Measurements from ENCODE around the gene MINDY4. TPM values are rescaled to one million over a fixed set of nuclear protein-coding genes. Genes with fewer than 3 reads are reported as not detected.
A peak's percentile ranks its signal among the peaks of the same experiment; 100 is the strongest.

The MINDY4 gene
- total RNA-seq, 1 experiment from 2014 or later, result 1.8 TPM

DNA sequence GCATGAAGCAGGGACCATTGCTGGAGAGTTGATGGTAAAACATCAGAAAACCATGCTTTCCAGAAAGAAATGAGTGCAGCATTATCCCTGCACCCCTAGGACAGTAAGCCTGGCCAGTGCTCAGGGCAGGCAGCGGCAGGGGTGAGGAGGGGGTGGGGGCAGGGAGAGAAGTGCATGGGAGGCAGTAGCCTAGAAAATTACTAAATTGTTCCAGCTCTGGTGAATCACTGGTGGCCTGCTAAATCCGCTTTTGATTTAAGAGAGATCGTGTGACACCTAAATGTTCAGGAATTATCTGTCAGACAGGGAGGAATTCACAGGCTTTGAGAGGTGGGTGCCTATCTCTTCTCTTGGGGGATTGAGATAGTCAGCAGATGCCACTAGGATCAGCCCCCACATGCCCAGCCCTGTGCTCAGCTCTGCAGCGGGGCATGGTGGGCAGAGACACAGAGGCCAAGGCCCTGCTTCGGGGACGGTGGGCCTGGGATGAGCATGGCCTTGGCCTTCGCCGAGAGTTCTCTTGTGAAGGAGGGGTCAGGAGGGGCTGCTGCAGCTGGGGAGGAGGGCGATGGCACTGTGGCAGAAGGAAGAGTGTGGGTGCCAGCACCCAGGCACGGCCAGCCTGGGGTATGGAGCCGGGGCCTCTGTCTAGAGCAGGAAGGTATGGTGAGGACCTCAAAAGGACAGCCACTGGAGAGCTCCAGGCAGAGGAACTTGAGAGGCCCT, 135.5 kb downstream of the MINDY4 start (continued):
- TF ChIP-seq, protein P1, sequence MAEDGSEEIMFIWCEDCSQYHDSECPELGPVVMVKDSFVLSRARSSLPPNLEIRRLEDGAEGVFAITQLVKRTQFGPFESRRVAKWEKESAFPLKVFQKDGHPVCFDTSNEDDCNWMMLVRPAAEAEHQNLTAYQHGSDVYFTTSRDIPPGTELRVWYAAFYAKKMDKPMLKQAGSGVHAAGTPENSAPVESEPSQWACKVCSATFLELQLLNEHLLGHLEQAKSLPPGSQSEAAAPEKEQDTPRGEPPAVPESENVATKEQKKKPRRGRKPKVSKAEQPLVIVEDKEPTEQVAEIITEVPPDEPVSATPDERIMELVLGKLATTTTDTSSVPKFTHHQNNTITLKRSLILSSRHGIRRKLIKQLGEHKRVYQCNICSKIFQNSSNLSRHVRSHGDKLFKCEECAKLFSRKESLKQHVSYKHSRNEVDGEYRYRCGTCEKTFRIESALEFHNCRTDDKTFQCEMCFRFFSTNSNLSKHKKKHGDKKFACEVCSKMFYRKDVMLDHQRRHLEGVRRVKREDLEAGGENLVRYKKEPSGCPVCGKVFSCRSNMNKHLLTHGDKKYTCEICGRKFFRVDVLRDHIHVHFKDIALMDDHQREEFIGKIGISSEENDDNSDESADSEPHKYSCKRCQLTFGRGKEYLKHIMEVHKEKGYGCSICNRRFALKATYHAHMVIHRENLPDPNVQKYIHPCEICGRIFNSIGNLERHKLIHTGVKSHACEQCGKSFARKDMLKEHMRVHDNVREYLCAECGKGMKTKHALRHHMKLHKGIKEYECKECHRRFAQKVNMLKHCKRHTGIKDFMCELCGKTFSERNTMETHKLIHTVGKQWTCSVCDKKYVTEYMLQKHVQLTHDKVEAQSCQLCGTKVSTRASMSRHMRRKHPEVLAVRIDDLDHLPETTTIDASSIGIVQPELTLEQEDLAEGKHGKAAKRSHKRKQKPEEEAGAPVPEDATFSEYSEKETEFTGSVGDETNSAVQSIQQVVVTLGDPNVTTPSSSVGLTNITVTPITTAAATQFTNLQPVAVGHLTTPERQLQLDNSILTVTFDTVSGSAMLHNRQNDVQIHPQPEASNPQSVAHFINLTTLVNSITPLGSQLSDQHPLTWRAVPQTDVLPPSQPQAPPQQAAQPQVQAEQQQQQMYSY (CRISPR knock-in tag; IDR thresholded peaks at IDR 0.05), result no peak
- TF ChIP-seq NR3C1 (CRISPR knock-in tag; conservative IDR thresholded peaks at IDR 0.05; ENCODE audit: low read depth) (no peak), CREB1 (CRISPR knock-in tag; IDR thresholded peaks at IDR 0.05) (no peak), TEAD1 (CRISPR knock-in tag; IDR thresholded peaks at IDR 0.05) (no peak)
- TF ChIP-seq, protein P2, sequence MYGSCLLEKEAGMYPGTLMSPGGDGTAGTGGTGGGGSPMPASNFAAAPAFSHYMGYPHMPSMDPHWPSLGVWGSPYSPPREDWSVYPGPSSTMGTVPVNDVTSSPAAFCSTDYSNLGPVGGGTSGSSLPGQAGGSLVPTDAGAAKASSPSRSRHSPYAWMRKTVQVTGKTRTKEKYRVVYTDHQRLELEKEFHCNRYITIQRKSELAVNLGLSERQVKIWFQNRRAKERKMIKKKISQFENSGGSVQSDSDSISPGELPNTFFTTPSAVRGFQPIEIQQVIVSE (CRISPR knock-in tag; IDR thresholded peaks at IDR 0.05; ENCODE audit: borderline replicate concordance), result no peak
- TF ChIP-seq, protein P3, sequence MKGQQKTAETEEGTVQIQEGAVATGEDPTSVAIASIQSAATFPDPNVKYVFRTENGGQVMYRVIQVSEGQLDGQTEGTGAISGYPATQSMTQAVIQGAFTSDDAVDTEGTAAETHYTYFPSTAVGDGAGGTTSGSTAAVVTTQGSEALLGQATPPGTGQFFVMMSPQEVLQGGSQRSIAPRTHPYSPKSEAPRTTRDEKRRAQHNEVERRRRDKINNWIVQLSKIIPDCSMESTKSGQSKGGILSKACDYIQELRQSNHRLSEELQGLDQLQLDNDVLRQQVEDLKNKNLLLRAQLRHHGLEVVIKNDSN (CRISPR knock-in tag; IDR thresholded peaks at IDR 0.05), result no peak
- TF ChIP-seq, protein P4, sequence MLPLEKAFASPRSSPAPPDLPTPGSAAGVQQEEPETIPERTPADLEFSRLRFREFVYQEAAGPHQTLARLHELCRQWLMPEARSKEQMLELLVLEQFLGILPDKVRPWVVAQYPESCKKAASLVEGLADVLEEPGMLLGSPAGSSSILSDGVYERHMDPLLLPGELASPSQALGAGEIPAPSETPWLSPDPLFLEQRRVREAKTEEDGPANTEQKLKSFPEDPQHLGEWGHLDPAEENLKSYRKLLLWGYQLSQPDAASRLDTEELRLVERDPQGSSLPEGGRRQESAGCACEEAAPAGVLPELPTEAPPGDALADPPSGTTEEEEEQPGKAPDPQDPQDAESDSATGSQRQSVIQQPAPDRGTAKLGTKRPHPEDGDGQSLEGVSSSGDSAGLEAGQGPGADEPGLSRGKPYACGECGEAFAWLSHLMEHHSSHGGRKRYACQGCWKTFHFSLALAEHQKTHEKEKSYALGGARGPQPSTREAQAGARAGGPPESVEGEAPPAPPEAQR (CRISPR knock-in tag; IDR thresholded peaks at IDR 0.05), result no peak

DNA sequence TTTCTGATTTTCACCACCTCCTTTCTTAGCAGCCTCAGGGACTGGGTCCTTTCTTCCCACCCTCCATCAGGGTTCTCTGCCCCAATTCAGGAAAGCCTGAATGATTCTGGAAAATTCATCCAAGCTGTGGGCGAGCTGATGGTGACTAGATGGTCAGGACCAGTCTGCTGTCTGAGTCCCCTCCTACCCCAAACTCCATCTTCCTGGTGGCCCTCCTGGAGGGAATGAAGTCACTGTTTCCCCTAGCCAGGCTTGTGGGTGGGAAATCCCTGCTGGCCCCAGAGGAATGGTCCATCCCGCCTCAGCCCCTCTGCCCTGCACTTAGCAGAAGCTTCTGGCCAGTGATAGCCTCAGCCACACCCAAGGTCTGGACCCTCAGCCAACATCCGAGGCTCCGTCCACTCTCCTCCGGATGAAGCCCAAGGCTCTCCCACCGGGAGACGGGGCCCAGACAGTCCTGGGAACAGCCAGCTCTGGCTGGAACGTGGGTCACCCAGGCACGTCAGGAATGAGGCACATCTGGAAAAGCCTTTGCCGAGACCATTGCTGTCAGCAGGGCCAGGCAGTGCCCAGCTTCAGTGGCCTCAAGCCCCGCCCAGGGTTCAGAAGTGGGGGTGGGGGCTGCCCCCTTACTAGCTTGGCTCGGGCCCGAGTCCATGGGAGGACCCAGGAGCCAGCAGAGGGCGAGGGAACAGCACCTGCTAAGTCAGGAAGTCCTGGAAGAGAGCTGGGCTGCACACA, 136.5 kb downstream of the MINDY4 start:
- ATAC-seq (peak; percentile 51), DNase-seq (ENCODE audit: low spot score) (peak; percentile 33)
- no peak overlapping the region for H3K27ac Mint-ChIP-seq
- peaks cover 2% of the 10 kb centered on the region for H3K4me1 Mint-ChIP-seq
- CTCF ChIA-PET, result interaction anchor here (0.8 to 4.1 kb wide), 29 partner anchors 8 to 225 kb away, joined by 3 to 39 read pairs (median 6); partner anchors contain the start of gene CRHR2
- TF ChIP-seq ETV6 (CRISPR knock-in tag; IDR thresholded peaks at IDR 0.05) (no peak), IRF2 (CRISPR knock-in tag; IDR thresholded peaks at IDR 0.05; ENCODE audit: borderline replicate concordance, low read depth) (no peak), NFE2L1 (CRISPR knock-in tag; IDR thresholded peaks at IDR 0.05) (no peak)
- TF ChIP-seq, protein P5, sequence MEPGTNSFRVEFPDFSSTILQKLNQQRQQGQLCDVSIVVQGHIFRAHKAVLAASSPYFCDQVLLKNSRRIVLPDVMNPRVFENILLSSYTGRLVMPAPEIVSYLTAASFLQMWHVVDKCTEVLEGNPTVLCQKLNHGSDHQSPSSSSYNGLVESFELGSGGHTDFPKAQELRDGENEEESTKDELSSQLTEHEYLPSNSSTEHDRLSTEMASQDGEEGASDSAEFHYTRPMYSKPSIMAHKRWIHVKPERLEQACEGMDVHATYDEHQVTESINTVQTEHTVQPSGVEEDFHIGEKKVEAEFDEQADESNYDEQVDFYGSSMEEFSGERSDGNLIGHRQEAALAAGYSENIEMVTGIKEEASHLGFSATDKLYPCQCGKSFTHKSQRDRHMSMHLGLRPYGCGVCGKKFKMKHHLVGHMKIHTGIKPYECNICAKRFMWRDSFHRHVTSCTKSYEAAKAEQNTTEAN (CRISPR knock-in tag; IDR thresholded peaks at IDR 0.05), result no peak
- no peaks in the 10 kb centered on the region for H3K9me3 Mint-ChIP-seq
- POLR2A ChIA-PET, result no interaction called here
- H3K4me3 Mint-ChIP-seq, result no peak overlapping the region
- no peaks in the 10 kb centered on the region for H3K36me3 Mint-ChIP-seq
- no peaks in the 10 kb centered on the region for H3K27me3 Mint-ChIP-seq (ENCODE audit: low read depth)

DNA sequence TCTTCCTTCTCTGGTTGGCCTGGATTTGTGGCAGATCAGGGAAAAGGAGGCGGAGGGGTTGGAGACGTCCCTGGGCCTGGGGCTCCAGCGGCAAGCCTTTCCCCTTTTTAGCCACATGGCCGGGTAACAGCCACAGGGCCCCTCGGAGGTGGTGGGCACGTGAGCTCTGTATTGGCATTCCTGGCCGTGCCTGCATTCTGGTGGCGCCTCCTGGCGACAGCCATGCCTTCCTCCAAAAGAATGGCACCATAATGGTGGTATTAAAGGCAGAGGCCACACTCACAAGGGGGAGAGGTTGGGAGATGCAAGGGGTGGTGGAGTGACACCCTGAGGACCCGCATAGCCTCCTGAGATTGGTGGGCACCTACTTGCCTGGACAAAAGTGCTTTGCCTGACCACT, 137.5 kb downstream of the MINDY4 start:
- DNase-seq (ENCODE audit: low spot score), result peak; percentile 76
- H3K27ac Mint-ChIP-seq, result no peak overlapping the region
- CTCF ChIA-PET, result interaction anchor here (0.6 to 4.1 kb wide), 44 partner anchors 7 to 226 kb away, joined by 3 to 39 read pairs (median 6); partner anchors contain the start of gene CRHR2
- no peaks in the 10 kb centered on the region for H3K36me3 Mint-ChIP-seq
- ATAC-seq, result peak; percentile 79
- H3K4me1 Mint-ChIP-seq, result peaks cover 8% of the 10 kb centered on the region
- H3K4me3 Mint-ChIP-seq, result no peak overlapping the region
- no peaks in the 10 kb centered on the region for H3K27me3 Mint-ChIP-seq (ENCODE audit: low read depth)
- no peaks in the 10 kb centered on the region for H3K9me3 Mint-ChIP-seq
- POLR2A ChIA-PET, result no interaction called here
- TF ChIP-seq, protein P6, sequence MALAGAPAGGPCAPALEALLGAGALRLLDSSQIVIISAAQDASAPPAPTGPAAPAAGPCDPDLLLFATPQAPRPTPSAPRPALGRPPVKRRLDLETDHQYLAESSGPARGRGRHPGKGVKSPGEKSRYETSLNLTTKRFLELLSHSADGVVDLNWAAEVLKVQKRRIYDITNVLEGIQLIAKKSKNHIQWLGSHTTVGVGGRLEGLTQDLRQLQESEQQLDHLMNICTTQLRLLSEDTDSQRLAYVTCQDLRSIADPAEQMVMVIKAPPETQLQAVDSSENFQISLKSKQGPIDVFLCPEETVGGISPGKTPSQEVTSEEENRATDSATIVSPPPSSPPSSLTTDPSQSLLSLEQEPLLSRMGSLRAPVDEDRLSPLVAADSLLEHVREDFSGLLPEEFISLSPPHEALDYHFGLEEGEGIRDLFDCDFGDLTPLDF (CRISPR knock-in tag; IDR thresholded peaks at IDR 0.05), result 0 out of 2 replicates have a peak, but pooled peaks have one; percentile 27
- TF ChIP-seq ZNF396 (CRISPR knock-in tag; IDR thresholded peaks at IDR 0.05; ENCODE audit: borderline replicate concordance) (no peak), RELA (CRISPR knock-in tag; IDR thresholded peaks at IDR 0.05; ENCODE audit: borderline replicate concordance) (no peak), CREB1 (CRISPR knock-in tag; IDR thresholded peaks at IDR 0.05) (0 out of 2 replicates have a peak, but pooled peaks have one; percentile 16)
- TF ChIP-seq, protein P7, sequence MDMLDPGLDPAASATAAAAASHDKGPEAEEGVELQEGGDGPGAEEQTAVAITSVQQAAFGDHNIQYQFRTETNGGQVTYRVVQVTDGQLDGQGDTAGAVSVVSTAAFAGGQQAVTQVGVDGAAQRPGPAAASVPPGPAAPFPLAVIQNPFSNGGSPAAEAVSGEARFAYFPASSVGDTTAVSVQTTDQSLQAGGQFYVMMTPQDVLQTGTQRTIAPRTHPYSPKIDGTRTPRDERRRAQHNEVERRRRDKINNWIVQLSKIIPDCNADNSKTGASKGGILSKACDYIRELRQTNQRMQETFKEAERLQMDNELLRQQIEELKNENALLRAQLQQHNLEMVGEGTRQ (CRISPR knock-in tag; IDR thresholded peaks at IDR 0.05), result peak; percentile 80

Data from WTC11 (cell line).